Measurements from ENCODE around the gene HSF2BP.

The HSF2BP gene

GRCh38 chr21:43659136-43660000 lies at the start of gene HSF2BP, which contains the start of gene RRP1B:
Gene HSF2BP (minus strand): TSS chr21:43659488. CDS start chr21:43658096, 1,392 bp downstream.
Gene RRP1B (plus strand): TSS chr21:43659560. CDS start chr21:43659665, 105 bp downstream.
- peak within 1 kb of the TSS; percentile 96 for H3K4me3 ChIP-seq (ENCODE audit: low read depth, low read length)
- TF ChIP-seq CTCF (IDR thresholded peaks at IDR 0.05; ENCODE audit: control insufficient read depth, extremely low read depth, insufficient read depth): no peak
- peak; percentile 63 for DNase-seq (ENCODE audit: low read depth)

GRCh38 chr21:43708745-43709381 lies 49.6 kb upstream of the HSF2BP start:
- TF ChIP-seq CTCF (IDR thresholded peaks at IDR 0.05; ENCODE audit: control insufficient read depth, extremely low read depth, insufficient read depth): no peak
- no peak overlapping the region for H3K4me3 ChIP-seq (ENCODE audit: low read depth, low read length)
- DNase-seq (ENCODE audit: low read depth): no peak

GRCh38 chr21:43707462-43707861 lies 48.2 kb upstream of the HSF2BP start:
- DNase-seq (ENCODE audit: low read depth): no peak
- TF ChIP-seq CTCF (IDR thresholded peaks at IDR 0.05; ENCODE audit: control insufficient read depth, extremely low read depth, insufficient read depth): no peak
- no peak overlapping the region for H3K4me3 ChIP-seq (ENCODE audit: low read depth, low read length)

- TF ChIP-seq CTCF (IDR thresholded peaks at IDR 0.05; ENCODE audit: control insufficient read depth, extremely low read depth, insufficient read depth): no peak
- DNase-seq (ENCODE audit: low read depth): no peak
Measured at GRCh38 chr21:43703035-43703880, 44.0 kb upstream of the HSF2BP start.

GRCh38 chr21:43702785-43703034 lies 43.4 kb upstream of the HSF2BP start:
- no peak for TF ChIP-seq CTCF (IDR thresholded peaks at IDR 0.05; ENCODE audit: control insufficient read depth, extremely low read depth, insufficient read depth)
- H3K4me3 ChIP-seq (ENCODE audit: low read depth, low read length): no peak overlapping the region
- no peak for DNase-seq (ENCODE audit: low read depth)

More at GRCh38 chr21:43703035-43703880, 44.0 kb upstream of the HSF2BP start:
- H3K4me3 ChIP-seq (ENCODE audit: low read depth, low read length): no peak overlapping the region

- TF ChIP-seq CTCF (IDR thresholded peaks at IDR 0.05; ENCODE audit: control insufficient read depth, extremely low read depth, insufficient read depth): no peak
- DNase-seq (ENCODE audit: low read depth): no peak
- H3K4me3 ChIP-seq (ENCODE audit: low read depth, low read length): no peak overlapping the region
Measured at GRCh38 chr21:43701936-43702784, 42.9 kb upstream of the HSF2BP start.
